Memory B cell (primary cell): ENCODE data around the gene KRTAP20-4.

Experiments used
- ATAC-seq: fragments of 150-1000 bp; cut with Tn5 transposase; 2 replicates; pipeline ENCODE4 v1.10.0; 2021; ENCODE audit warnings: low read depth, mild to moderate bottlenecking, moderate library complexity
- DNase-seq, 2 donors: peaks; one replicate each; pipeline ENCODE4 v3.0.0; 2022; ENCODE audit warnings: low spot score in 2 of 2
- H3K27ac Mint-ChIP-seq: one replicate; pipeline ENCODE4 v1.8.0; 2022; ENCODE audit warnings: mild to moderate bottlenecking, moderate library complexity, mixed read lengths
- H3K27me3 Mint-ChIP-seq: one replicate; pipeline ENCODE4 v1.8.0; 2022; ENCODE audit warnings: mixed read lengths
- H3K36me3 Mint-ChIP-seq: one replicate; pipeline ENCODE4 v1.8.0; 2022; ENCODE audit warnings: mild to moderate bottlenecking, mixed read lengths
- H3K4me1 Mint-ChIP-seq: one replicate; pipeline ENCODE4 v1.8.0; 2022; ENCODE audit warnings: mixed read lengths
- H3K4me3 Mint-ChIP-seq: one replicate; pipeline ENCODE4 v1.8.0; 2022; ENCODE audit warnings: mild to moderate bottlenecking, moderate library complexity, mixed read lengths
- H3K9me3 Mint-ChIP-seq: one replicate; pipeline ENCODE4 v1.8.0; 2022; ENCODE audit warnings: mixed read lengths

Gene KRTAP20-4

GRCh38 chr21:30623362-30623761, 2.9 kb downstream of the KRTAP20-4 start:
- Mint-ChIP-seq H3K4me3 (no peak overlapping the region), H3K4me1 (no peaks in the 10 kb centered on the region), H3K27ac (no peak overlapping the region), H3K27me3 (no peaks in the 10 kb centered on the region), H3K9me3 (peaks cover 3% of the 10 kb centered on the region), H3K36me3 (no peaks in the 10 kb centered on the region)
- DNase-seq (no peak), ATAC-seq (no peak)

GRCh38 chr21:30625449-30626165, 5.2 kb downstream of the KRTAP20-4 start:
- Mint-ChIP-seq H3K9me3 (peaks cover 3% of the 10 kb centered on the region), H3K36me3 (no peaks in the 10 kb centered on the region), H3K4me1 (no peaks in the 10 kb centered on the region), H3K4me3 (no peak overlapping the region), H3K27ac (no peak overlapping the region), H3K27me3 (no peaks in the 10 kb centered on the region)
- ATAC-seq (no peak), DNase-seq (no peak)

- no peak overlapping the region for H3K27ac Mint-ChIP-seq
- peaks cover 3% of the 10 kb centered on the region for H3K9me3 Mint-ChIP-seq
- ATAC-seq (no peak), DNase-seq (no peak)
- H3K27me3 Mint-ChIP-seq: no peaks in the 10 kb centered on the region
- no peak overlapping the region for H3K4me3 Mint-ChIP-seq
- H3K36me3 Mint-ChIP-seq: no peaks in the 10 kb centered on the region
- no peaks in the 10 kb centered on the region for H3K4me1 Mint-ChIP-seq
Observed at GRCh38 chr21:30628109-30628508, 7.7 kb downstream of the KRTAP20-4 start.

GRCh38 chr21:30629200-30629599, 8.8 kb downstream of the KRTAP20-4 start:
- H3K27me3 Mint-ChIP-seq: no peaks in the 10 kb centered on the region
- no peaks in the 10 kb centered on the region for H3K4me1 Mint-ChIP-seq
- H3K36me3 Mint-ChIP-seq: no peaks in the 10 kb centered on the region
- no peak overlapping the region for H3K27ac Mint-ChIP-seq
- no peak for DNase-seq
- H3K4me3 Mint-ChIP-seq: no peak overlapping the region
- peaks cover 3% of the 10 kb centered on the region for H3K9me3 Mint-ChIP-seq
- no peak for ATAC-seq

- no peak for DNase-seq
- Mint-ChIP-seq H3K27me3 (no peaks in the 10 kb centered on the region), H3K4me1 (no peaks in the 10 kb centered on the region), H3K4me3 (no peak within 1 kb of the TSS), H3K9me3 (peaks cover 1% of the 10 kb centered on the region), H3K27ac (no peak within 1 kb of the TSS), H3K36me3 (no peaks in the 10 kb centered on the region)
- no peak for ATAC-seq
Observed at GRCh38 chr21:30634906-30635305, 14.5 kb downstream of the KRTAP20-4 start, which contains the start of gene KRTAP20-2. Gene KRTAP20-2, plus strand, starts transcription at chr21:30635206. Its CDS starts 58 bp downstream, at chr21:30635264.

GRCh38 chr21:30638686-30639085, 18.3 kb downstream of the KRTAP20-4 start:
- Mint-ChIP-seq H3K27me3 (no peaks in the 10 kb centered on the region), H3K36me3 (no peaks in the 10 kb centered on the region), H3K4me3 (no peak overlapping the region), H3K9me3 (peaks cover 3% of the 10 kb centered on the region), H3K27ac (no peak overlapping the region), H3K4me1 (no peaks in the 10 kb centered on the region)
- DNase-seq (no peak), ATAC-seq (no peak)

- DNase-seq (no peak), ATAC-seq (no peak)
- no peak within 1 kb of the TSS for H3K27ac Mint-ChIP-seq
- no peaks in the 10 kb centered on the region for H3K36me3 Mint-ChIP-seq
- peaks cover 10% of the 10 kb centered on the region for H3K9me3 Mint-ChIP-seq
- no peak within 1 kb of the TSS for H3K4me3 Mint-ChIP-seq
- H3K4me1 Mint-ChIP-seq: no peaks in the 10 kb centered on the region
- no peaks in the 10 kb centered on the region for H3K27me3 Mint-ChIP-seq
Observed at GRCh38 chr21:30642564-30642963, 22.1 kb downstream of the KRTAP20-4 start, which contains the start of gene KRTAP20-3. Gene KRTAP20-3, plus strand, starts transcription at chr21:30642864.

GRCh38 chr21:30646904-30647414, 26.5 kb downstream of the KRTAP20-4 start:
- Mint-ChIP-seq H3K27me3 (no peaks in the 10 kb centered on the region), H3K9me3 (peaks cover 12% of the 10 kb centered on the region), H3K27ac (no peak overlapping the region), H3K4me1 (no peaks in the 10 kb centered on the region), H3K4me3 (no peak overlapping the region), H3K36me3 (no peaks in the 10 kb centered on the region)
- ATAC-seq: no peak
- no peak for DNase-seq

GRCh38 chr21:30652891-30653290, 32.5 kb downstream of the KRTAP20-4 start:
- Mint-ChIP-seq H3K27ac (no peak overlapping the region), H3K9me3 (peaks cover 12% of the 10 kb centered on the region), H3K27me3 (no peaks in the 10 kb centered on the region)

GRCh38 chr21:30668776-30669175, 48.3 kb downstream of the KRTAP20-4 start:
- H3K36me3 Mint-ChIP-seq: no peaks in the 10 kb centered on the region
- H3K4me3 Mint-ChIP-seq: no peak overlapping the region
- H3K27me3 Mint-ChIP-seq: no peaks in the 10 kb centered on the region

More at GRCh38 chr21:30652891-30653290, 32.5 kb downstream of the KRTAP20-4 start:
- Mint-ChIP-seq H3K36me3 (no peaks in the 10 kb centered on the region), H3K4me3 (no peak overlapping the region), H3K4me1 (no peaks in the 10 kb centered on the region)
- no peak for DNase-seq
- no peak for ATAC-seq

More at GRCh38 chr21:30668776-30669175, 48.3 kb downstream of the KRTAP20-4 start:
- Mint-ChIP-seq H3K9me3 (peaks cover 5% of the 10 kb centered on the region), H3K27ac (no peak overlapping the region), H3K4me1 (no peaks in the 10 kb centered on the region)
- DNase-seq (no peak), ATAC-seq (no peak)
